GM21576 (cell line): ENCODE measurements around the gene TEX14.
"Not testable (repeated sequence)": the region's sequence is repeated elsewhere in the genome, so short reads cannot be mapped to it uniquely, and the experiment has no call there.

Source experiments
- ATAC-seq: cut with Tn5 transposase; IDR thresholded peaks from one replicate; pipeline ENCODE4 v1.9.1; 2021; ENCODE audit warnings: mild to moderate bottlenecking, moderate library complexity; ENCODE audit not compliant: unreplicated experiment

TEX14 gene

GRCh38 chr17:58570758-58571157 lies 121.1 kb downstream of the TEX14 start:
- no peak for ATAC-seq

- no peak for ATAC-seq
Observed at GRCh38 chr17:58569196-58569595, 122.6 kb downstream of the TEX14 start.

DNA sequence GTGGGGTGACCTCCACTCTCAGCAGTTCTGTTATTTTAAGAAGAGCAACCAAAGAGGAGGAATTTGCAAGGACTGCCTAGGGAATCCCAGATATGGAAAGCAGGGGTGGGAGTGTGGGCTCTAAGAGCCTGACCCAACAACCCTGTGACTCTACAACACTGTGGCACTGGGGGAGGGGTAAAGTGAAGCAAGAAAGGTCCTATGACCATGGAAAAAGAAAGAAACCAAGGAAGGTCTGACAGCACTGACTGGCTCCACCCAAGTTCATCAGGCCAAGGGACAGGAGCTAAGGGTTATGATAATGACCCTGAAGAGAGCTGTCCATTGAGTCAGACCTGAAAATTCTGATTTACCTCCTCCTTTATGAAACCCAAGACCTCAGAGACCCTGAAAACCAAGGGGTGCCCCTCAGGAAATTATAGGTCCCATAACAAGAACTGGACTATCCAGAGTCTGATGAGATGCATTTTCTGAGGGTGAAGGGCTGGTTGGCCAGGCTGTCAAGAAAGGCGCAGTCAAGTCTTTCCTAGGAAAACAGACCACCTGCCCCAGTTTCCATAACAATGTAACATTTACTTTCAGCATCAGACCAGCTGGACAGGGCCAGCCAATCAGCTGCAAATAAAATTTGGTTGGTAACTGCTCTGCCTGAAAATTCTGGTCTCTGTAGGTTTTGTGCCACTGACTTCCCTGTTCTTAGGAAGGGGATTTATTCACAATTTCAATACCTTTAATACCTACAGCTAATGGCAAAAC lies 123.6 kb downstream of the TEX14 start:
- no peak for ATAC-seq

DNA sequence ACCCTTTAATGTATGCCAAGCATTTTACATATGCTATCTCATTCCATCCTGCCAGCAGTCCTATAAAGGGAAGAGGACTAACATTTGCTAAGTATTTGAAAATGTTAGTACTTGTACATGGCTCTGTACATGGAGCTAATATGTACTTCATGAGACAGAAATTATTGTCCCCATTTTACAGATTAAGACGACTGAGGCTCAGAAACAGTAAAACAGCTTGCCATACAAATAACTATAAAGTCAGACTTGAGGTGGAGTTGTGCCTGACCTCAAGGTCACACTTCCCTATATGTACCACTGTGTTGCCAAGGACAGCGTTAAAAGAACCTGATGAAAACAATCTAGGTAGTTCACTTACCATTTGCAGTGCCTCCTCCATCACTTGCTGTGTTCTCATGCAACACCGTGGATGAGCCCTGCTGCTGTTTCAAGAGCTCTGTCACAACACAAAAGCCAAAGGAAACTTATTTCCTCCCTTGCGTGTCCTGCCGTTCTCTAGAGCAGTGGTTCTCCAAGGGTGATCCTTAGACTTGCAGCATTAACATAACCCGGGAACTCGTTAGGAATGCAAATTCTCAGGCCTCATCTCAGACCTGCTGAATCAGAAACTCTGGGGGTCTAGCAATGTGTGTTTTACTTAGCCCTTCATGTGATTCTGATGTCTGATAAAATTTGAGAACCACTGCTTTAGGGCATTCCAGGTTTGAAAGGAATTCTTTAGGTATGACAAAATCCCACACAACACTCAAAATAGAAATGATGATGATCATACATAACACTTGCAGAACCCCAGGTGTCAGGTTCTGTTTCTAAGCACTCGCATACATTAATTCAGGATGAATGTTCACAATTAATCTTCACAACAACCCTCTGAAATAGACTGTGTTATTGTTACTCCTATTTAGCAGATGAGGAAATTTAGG lies 126.2 kb downstream of the TEX14 start:
- no peak for ATAC-seq

- ATAC-seq, result no peak
Observed at GRCh38 chr17:58564971-58565370, 126.9 kb downstream of the TEX14 start.

GRCh38 chr17:58564243-58564642 lies 127.6 kb downstream of the TEX14 start:
- no peak for ATAC-seq

GRCh38 chr17:58560511-58560910 lies 131.3 kb downstream of the TEX14 start:
- no peak for ATAC-seq

DNA sequence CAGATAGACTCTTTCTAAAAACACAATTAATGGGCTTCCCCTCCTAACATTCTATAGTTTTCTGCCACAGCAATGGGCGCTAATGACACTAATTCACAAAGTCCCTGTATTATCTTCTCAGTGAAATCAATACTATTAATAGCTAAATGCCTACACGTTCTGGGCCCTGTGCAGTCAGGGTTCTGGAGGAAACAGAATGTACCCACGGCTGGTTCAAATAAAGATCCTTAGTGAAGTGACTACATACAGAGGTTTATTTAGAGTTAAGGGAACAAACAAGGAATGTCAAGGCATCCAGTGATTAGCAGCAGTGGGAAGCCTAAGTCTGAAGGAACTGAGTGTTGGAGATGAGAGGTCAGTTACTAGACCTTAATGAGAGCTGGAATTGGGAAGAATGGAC lies 133.9 kb downstream of the TEX14 start:
- ATAC-seq, result no peak

DNA sequence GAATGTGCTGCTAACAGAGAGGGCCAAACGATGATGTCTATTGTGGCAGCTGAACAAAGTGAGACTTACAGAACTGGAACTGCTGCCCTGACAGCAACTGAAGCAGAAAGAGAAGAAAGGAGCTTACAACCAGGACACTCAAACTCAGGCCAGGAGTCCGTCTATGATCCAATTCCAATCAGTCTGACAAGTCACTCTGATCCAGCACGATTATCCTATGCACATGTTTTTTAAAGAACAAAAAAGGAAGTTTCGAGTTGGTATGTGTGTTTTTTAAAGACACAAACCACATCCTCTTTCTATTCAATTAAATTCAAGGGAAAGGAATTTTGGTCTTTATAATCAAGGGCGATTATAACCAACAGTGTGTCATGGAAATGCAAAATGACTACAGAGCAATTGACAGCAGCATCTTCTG lies 135.0 kb downstream of the TEX14 start:
- ATAC-seq, result no peak

- ATAC-seq, result not testable (repeated sequence)
Observed at GRCh38 chr17:58555109-58555508, 136.7 kb downstream of the TEX14 start.

GRCh38 chr17:58541249-58541648 lies 150.6 kb downstream of the TEX14 start:
- ATAC-seq, result no peak

DNA sequence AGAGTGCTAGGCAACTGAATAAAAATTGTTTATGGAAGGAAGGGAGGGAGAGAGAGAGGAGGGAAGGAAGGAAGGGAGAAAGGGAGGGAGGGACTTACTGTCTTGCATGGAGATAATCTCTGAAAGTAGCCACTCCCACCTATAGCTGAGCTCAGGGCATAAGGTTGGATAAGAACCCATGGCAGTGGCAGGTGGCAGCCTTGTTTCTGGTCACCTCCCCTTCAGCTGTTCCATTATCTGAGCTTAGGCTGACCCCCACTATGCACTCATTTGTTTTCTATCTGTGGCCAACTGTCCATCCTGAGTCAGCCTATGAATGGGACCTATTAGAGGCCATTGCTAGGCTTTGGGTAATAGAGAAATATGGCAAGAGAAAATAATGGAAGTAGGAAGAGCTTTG lies 152.1 kb downstream of the TEX14 start:
- no peak for ATAC-seq

DNA sequence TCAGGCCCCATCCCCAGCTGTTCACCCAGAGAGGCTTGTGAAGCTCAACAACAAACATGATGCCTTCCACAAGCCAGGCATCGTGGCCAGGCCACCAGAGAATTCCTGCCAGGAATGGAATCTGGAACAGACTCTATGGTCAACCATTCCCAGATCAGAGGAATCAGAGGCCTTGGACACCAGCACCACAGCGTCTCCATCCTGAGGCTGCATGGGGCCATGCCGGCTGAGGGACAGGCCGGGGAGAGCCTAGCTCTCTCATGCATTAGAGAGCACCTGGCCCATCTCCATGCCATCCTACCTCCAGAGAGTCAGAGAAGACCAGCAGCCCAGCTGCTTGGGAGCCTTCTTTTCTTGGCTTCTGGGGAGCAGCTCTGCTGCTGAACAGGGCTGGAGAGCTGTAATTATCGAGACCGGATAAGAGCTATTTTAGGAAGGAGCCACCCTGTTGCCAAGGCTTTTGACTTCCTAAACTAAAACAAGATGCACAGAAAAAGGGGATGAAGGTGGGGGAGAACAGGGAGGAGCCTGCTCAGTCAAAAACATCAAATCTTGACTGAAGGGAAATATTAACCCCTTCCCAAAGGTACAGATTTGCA lies 152.9 kb downstream of the TEX14 start:
- no peak for ATAC-seq

- ATAC-seq, result no peak
Observed at GRCh38 chr17:58537266-58537665, 154.6 kb downstream of the TEX14 start.

- no peak for ATAC-seq
Observed at GRCh38 chr17:58536542-58536941, 155.3 kb downstream of the TEX14 start.

DNA sequence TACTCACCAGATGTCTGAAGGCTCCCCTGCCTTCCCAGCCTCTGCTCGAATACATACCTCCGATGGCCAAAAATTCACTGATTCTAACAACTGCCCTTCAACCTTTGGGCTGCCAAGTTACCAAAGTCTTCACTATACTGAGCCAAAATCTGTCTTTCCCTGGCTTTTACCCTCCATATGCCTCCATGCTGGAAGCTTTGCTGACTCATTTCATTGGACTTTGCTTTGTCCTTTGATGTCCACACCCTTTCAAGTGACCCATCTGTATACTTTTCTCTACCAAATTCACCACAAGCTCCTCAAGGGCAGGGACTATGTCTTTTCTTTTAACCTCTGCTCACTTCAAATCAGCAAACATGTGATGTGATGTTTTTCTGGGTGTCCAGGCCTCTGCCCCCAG lies 156.4 kb downstream of the TEX14 start:
- no peak for ATAC-seq

GRCh38 chr17:58534901-58535421 lies 156.9 kb downstream of the TEX14 start:
- ATAC-seq, result no peak

DNA sequence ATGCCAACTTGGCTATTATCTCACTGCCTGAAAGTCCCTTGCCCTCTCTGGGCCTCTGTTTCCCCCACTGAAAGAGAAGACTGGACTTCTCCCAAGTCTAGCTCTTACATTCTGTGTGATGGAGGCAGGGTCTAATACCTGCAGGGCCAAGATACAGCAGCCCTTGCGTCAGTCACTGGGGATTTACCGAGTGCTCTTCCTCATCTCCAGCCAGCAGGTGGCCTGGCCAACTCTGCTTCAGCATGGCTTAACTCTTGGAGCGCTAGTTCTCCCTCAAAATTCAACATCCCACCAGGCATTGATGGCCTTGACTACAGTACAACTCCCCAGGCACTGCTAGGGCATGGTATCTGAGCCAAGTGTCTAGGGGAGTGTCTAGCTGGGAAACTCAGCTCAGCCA lies 157.5 kb downstream of the TEX14 start:
- ATAC-seq, result no peak

DNA sequence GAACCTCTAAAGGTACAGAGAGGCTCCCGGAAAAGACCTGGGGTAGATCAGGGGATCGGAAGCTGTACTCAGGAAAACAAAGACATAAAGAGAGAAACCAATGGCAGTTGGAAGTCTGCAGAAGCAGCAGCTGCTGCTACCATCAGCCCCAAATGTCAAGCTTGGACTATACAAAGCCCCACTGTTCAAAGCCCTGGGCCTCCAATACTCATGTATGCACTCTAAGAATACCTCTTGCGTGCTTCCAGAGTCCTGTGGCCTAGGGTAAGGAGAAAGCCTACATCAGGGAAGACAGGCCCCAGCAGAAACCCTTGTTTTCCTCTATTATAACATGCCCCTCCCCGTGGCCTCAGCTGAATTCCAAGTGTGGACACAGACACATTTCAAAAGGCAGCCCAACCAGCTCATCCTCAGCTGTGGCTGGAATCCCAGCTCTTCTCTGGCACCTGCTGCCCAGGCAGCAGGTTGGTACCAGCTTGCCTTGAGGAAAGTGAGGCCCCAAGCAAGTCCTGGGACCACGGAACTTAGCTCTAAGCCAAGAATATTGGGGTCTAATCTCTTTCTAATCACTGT lies 158.1 kb downstream of the TEX14 start:
- no peak for ATAC-seq

GRCh38 chr17:58532555-58532951 lies 159.3 kb downstream of the TEX14 start:
- ATAC-seq, result no peak
